Bronchial epithelial cell (primary cell): ENCODE measurements around the gene MED25. TPM values are rescaled to one million over a fixed set of nuclear protein-coding genes. Genes with fewer than 3 reads are reported as not detected.

Source experiments
- DNase-seq: peaks from one replicate; pipeline ENCODE4 v3.0.0-alpha.2; 2010; ENCODE audit warnings: low read depth
- FAIRE-seq: peaks from 2 replicates; lab custom pipeline; 2011; peaks lifted over from hg19 to GRCh38; lab: Jason Lieb, UNC
- H3K27me3 ChIP-seq: 2 replicates; pipeline ENCODE4 v1.5.1; 2011; ENCODE audit warnings: low read length; ENCODE audit not compliant: control insufficient read depth, insufficient read depth
- H3K36me3 ChIP-seq: 2 replicates; pipeline ENCODE4 v1.5.1; 2011; ENCODE audit warnings: low read length; ENCODE audit not compliant: control insufficient read depth, insufficient read depth
- H3K4me3 ChIP-seq: 2 replicates; pipeline ENCODE4 v1.5.1; 2011; ENCODE audit warnings: mild to moderate bottlenecking, low read depth, low read length, control low read depth
- CTCF ChIP-seq: IDR thresholded peaks from 2 replicates; pipeline ENCODE4 v1.5.1; 2011; ENCODE audit warnings: mild to moderate bottlenecking, moderate library complexity, low read length, control low read depth, inconsistent platforms; ENCODE audit not compliant: insufficient read depth, severe bottlenecking
- total RNA-seq: library from RNA; depleted of rRNA; stranded (reverse); fragments of >200 nt; gene quantifications from 2 replicates; pipeline ENCODE4 v1.2.1, GENCODE V29; 2014

Gene MED25
- total RNA-seq, 1 donor from 2014 or later = 8.2 TPM

- FAIRE-seq (no peak), DNase-seq (peak; percentile 52)
- Histone ChIP-seq H3K4me3 (peak overlapping the region; percentile 56), H3K36me3 (peaks cover 5% of the 10 kb centered on the region), H3K27me3 (no peaks in the 10 kb centered on the region)
- TF ChIP-seq CTCF = no peak
Observed at GRCh38 chr19:49808711-49809159, 9.4 kb upstream of the MED25 start.

- Histone ChIP-seq H3K36me3 (peaks cover 5% of the 10 kb centered on the region), H3K27me3 (no peaks in the 10 kb centered on the region), H3K4me3 (peak overlapping the region; percentile 56)
- DNase-seq (no peak), FAIRE-seq (no peak)
- no peak for TF ChIP-seq CTCF
Observed at GRCh38 chr19:49809160-49809940, 8.7 kb upstream of the MED25 start.

- no peak for TF ChIP-seq CTCF
- FAIRE-seq (no peak), DNase-seq (no peak)
- H3K36me3 ChIP-seq = peaks cover 4% of the 10 kb centered on the region
- no peak overlapping the region for H3K4me3 ChIP-seq
- no peaks in the 10 kb centered on the region for H3K27me3 ChIP-seq
Observed at GRCh38 chr19:49809941-49810389, 8.1 kb upstream of the MED25 start.

GRCh38 chr19:49811328-49811727 is 6.8 kb upstream of the MED25 start:
- FAIRE-seq (no peak), DNase-seq (no peak)
- Histone ChIP-seq H3K4me3 (no peak overlapping the region), H3K27me3 (no peaks in the 10 kb centered on the region), H3K36me3 (peaks cover 2% of the 10 kb centered on the region)
- no peak for TF ChIP-seq CTCF

GRCh38 chr19:49812452-49812996 is 5.6 kb upstream of the MED25 start:
- no peaks in the 10 kb centered on the region for H3K27me3 ChIP-seq
- DNase-seq (no peak), FAIRE-seq (no peak)
- peak overlapping the region; percentile 57 for H3K4me3 ChIP-seq
- TF ChIP-seq CTCF = no peak
- H3K36me3 ChIP-seq = no peaks in the 10 kb centered on the region
